Endothelial cell of umbilical vein (primary cell): ENCODE results near the gene ZAR1L.

Experiments
- EZH2 ChIP-seq: IDR thresholded peaks from 2 replicates; pipeline ENCODE4 v1.6.1; 2012; ENCODE audit warnings: borderline replicate concordance, low read depth, mild to moderate bottlenecking, moderate library complexity, low read length, inconsistent platforms; ENCODE audit not compliant: severe bottlenecking
- TF ChIP-seq, protein P1 (sequence below): IDR thresholded peaks from 2 replicates; pipeline ENCODE4 v1.6.1; 2011; ENCODE audit not compliant: insufficient read depth, insufficient read length
- TF ChIP-seq, protein P2 (sequence below), 2 donors: IDR thresholded peaks; 1 replicate in 1 of 2; 2 replicates in 1 of 2; pipeline ENCODE4 v1.5.1; 2011; ENCODE audit warnings: low read length in 2 of 2, mild to moderate bottlenecking in 2 of 2, moderate library complexity in 2 of 2, control low read depth in 1 of 2, inconsistent platforms in 1 of 2, low read depth in 1 of 2; ENCODE audit not compliant: insufficient read depth in 1 of 2; ENCODE audit errors: extremely low read depth in 1 of 2

DNA sequence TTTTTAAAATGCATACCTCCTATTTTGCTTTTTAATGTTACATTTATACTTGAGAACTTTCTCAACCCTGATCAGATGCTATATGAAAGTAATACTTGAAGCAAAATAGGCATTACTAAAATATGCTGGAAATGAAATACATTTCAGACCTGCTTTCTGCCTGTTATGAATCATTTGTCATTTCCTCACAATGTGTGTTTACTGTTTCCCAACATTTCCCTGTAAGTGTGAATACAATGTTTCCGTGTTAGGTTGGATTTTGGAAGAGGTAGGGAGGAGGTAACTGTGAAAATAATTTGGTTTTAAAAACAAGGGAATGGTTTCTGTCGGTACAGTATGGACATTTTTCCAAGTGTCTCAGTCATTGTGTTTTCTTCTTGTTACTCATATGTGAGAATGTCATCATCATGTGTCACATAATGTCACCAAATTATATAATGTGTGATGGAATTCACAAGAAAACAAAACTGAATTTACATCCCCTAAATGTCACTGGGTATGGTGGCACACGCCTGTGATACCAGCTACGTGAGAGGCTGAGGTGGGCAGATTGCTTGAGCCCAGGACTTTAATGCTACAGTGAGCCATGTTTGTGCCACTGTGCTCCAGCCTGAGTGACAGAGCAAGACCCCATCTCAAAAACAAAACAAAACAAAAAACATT lies 43.0 kb downstream of the ZAR1L start:
- TF ChIP-seq, protein P1, sequence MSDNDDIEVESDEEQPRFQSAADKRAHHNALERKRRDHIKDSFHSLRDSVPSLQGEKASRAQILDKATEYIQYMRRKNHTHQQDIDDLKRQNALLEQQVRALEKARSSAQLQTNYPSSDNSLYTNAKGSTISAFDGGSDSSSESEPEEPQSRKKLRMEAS = no peak
- TF ChIP-seq, protein P2, sequence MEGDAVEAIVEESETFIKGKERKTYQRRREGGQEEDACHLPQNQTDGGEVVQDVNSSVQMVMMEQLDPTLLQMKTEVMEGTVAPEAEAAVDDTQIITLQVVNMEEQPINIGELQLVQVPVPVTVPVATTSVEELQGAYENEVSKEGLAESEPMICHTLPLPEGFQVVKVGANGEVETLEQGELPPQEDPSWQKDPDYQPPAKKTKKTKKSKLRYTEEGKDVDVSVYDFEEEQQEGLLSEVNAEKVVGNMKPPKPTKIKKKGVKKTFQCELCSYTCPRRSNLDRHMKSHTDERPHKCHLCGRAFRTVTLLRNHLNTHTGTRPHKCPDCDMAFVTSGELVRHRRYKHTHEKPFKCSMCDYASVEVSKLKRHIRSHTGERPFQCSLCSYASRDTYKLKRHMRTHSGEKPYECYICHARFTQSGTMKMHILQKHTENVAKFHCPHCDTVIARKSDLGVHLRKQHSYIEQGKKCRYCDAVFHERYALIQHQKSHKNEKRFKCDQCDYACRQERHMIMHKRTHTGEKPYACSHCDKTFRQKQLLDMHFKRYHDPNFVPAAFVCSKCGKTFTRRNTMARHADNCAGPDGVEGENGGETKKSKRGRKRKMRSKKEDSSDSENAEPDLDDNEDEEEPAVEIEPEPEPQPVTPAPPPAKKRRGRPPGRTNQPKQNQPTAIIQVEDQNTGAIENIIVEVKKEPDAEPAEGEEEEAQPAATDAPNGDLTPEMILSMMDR (IDR thresholded peaks at IDR 0.05; ENCODE audit: extremely low read depth in 1 of 2, insufficient read depth in 1 of 2, low read depth in 1 of 2, low read length in 2 of 2) = no peak
- no peak for TF ChIP-seq EZH2
